ENCODE measurements around the gene ZNF497.

The ZNF497 gene

DNA sequence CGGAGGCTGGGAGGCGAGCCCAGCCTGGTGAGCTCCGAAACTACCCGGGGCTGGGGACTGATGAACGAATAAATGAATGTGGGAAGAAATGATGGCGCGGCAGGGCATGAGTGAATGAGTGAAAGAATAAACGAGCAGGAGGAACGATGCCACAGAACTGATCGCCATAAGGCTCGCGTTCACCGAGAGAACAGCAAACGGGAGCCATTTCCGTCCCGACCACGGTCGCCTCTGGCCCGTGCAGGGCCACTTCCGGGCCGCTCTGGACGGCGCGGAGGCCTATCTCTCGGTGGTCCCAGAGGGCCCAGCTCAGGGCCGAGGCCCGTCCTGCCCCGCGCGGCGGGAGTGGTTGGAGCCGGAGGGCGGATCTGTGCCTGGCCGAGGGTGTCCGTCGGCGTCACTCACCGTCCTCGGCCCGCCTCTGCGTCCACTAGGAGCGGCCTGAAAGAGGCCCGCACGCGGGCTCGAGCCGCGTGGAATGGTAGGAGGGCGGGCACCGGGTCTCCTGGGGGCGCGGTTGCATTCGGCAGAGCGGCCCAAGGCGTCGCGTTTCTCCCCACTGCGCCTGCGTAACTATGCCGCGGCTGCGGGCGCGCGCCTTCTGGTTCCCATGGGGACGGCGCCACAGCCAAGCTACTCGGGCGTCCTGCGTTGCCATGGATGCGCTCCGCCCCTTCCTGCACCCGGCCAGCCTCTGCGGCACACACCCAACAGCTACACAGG, at the start of gene ZNF497:
Gene ZNF497, minus strand, starts transcription at position 480 of the 723 bp plus-strand sequence. CDS start 5,116 bp downstream, outside the sequence.
- Histone ChIP-seq H3K4me1 (ENCODE audit: control insufficient read depth in 1 of 2, insufficient read depth in 1 of 2, low read depth in 1 of 2, low read length in 1 of 2) (peaks cover 21 to 24% of the 10 kb centered on the region in 2 experiments), H3K4me3 (ENCODE audit: low read depth in 1 of 2, low read length in 1 of 2) (peak within 1 kb of the TSS; percentile 81 to 91), H3K36me3 (no peaks in the 10 kb centered on the region), H3K9me3 (no peaks in the 10 kb centered on the region), H3K27ac (peak within 1 kb of the TSS; percentile 78), H3K27me3 (peaks cover 9% of the 10 kb centered on the region)
- TF ChIP-seq, protein P1, sequence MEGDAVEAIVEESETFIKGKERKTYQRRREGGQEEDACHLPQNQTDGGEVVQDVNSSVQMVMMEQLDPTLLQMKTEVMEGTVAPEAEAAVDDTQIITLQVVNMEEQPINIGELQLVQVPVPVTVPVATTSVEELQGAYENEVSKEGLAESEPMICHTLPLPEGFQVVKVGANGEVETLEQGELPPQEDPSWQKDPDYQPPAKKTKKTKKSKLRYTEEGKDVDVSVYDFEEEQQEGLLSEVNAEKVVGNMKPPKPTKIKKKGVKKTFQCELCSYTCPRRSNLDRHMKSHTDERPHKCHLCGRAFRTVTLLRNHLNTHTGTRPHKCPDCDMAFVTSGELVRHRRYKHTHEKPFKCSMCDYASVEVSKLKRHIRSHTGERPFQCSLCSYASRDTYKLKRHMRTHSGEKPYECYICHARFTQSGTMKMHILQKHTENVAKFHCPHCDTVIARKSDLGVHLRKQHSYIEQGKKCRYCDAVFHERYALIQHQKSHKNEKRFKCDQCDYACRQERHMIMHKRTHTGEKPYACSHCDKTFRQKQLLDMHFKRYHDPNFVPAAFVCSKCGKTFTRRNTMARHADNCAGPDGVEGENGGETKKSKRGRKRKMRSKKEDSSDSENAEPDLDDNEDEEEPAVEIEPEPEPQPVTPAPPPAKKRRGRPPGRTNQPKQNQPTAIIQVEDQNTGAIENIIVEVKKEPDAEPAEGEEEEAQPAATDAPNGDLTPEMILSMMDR (IDR thresholded peaks at IDR 0.05), result no peak

GRCh38 chr19:58409010-58409790, 46.6 kb upstream of the ZNF497 start:
- Histone ChIP-seq H3K4me1 (ENCODE audit: control insufficient read depth in 1 of 2, insufficient read depth in 1 of 2, low read depth in 1 of 2, low read length in 1 of 2) (peaks cover 17 to 18% of the 10 kb centered on the region in 2 experiments), H3K27ac (peak overlapping the region; percentile 68), H3K36me3 (no peaks in the 10 kb centered on the region), H3K4me3 (ENCODE audit: low read depth in 1 of 2, low read length in 1 of 2) (peak overlapping the region; percentile 68 to 91), H3K9me3 (no peaks in the 10 kb centered on the region), H3K27me3 (no peaks in the 10 kb centered on the region)
- TF ChIP-seq, protein P1 (IDR thresholded peaks at IDR 0.05), result no peak

DNA sequence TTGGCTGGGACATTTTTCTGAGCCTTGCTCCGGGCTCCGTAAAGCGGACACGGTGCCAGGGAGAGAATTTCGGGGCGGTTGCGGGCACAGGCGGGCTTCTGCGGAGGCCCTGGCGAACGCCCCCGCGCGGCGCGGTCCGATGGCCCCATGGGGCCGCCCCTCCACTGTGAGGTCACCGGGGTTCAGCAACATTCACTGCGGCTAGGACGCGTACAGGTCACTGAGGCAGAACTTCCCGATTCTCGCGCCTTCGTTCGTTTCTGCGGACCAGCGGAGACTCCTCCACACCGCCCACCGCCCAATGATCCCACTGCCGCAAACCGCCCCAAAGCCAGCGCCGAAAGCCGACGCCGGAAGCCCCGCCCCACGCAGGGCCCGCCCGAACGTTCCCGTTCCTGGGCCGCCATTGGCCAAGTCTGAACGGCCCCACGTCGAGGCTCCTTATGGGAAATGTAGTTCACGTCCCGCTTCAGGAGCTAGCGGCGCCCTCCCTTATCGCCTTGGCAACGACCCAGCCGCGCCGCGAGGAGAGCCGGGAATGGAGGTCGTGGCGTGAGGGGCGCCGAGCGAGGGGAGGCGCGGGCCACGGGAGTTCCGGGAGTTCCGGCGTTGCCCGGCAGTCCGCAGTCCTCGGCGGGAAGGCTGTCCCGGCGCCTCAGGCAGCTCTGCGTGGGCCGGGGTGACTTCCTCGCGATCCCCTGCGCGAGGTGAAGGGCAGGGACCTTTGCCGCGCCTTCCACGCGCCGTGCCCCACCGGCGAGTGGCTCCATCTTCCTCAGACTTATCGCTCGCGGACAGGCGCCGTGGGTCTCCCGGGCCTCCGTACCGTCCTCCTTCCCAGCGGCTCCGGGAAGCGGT, 45.8 kb upstream of the ZNF497 start, which contains the start of gene ZNF584:
Gene ZNF584, plus strand, starts transcription at position 498 of the 858 bp plus-strand sequence. CDS start 499 bp downstream, outside the sequence.
- Histone ChIP-seq H3K4me3 (ENCODE audit: low read depth in 1 of 2, low read length in 1 of 2) (peak within 1 kb of the TSS; percentile 68 to 91), H3K9me3 (no peaks in the 10 kb centered on the region), H3K36me3 (no peaks in the 10 kb centered on the region), H3K27ac (peak within 1 kb of the TSS; percentile 68), H3K27me3 (no peaks in the 10 kb centered on the region), H3K4me1 (ENCODE audit: control insufficient read depth in 1 of 2, insufficient read depth in 1 of 2, low read depth in 1 of 2, low read length in 1 of 2) (peaks cover 17 to 18% of the 10 kb centered on the region in 2 experiments)
- TF ChIP-seq, protein P1 (IDR thresholded peaks at IDR 0.05), result peak; percentile 13

DNA sequence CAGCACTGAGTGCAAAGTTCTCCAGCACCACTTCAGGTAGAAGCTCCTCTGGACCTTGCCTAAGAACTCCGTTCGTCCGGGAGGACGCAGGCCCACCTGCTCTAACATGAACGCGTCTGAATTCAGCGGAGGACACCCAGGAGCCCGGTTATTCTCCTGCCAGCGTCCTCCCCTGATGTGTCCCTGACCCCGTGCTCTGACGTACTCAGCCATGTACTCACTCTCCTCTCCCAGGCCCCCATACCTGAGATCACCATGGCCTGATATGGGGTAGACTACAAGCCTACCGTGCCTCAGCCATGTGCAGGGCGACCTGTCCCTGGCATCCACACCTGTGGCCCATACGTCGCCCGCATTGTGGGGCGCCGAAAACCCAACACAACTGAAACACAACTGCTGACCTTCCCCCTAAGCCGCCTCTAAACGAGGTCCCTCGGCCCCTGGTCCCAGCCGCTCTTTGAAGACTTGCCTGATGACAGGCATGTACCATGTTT, 45.2 kb upstream of the ZNF497 start:
- H3K27ac ChIP-seq, result peak overlapping the region; percentile 68
- H3K27me3 ChIP-seq, result no peaks in the 10 kb centered on the region
- H3K4me1 ChIP-seq (ENCODE audit: control insufficient read depth in 1 of 2, insufficient read depth in 1 of 2, low read depth in 1 of 2, low read length in 1 of 2), result peaks cover 17 to 18% of the 10 kb centered on the region in 2 experiments
- peak overlapping the region; percentile 68 to 91 for H3K4me3 ChIP-seq (ENCODE audit: low read depth in 1 of 2, low read length in 1 of 2)
- H3K9me3 ChIP-seq, result no peaks in the 10 kb centered on the region
- TF ChIP-seq, protein P1 (IDR thresholded peaks at IDR 0.05), result no peak
- H3K36me3 ChIP-seq, result no peaks in the 10 kb centered on the region

All from neutrophil (primary cell).